H7 (cell line): ENCODE results near the gene CHST8. TPM values are rescaled to one million over a fixed set of nuclear protein-coding genes. Genes with fewer than 3 reads are reported as not detected.

ENCODE experiments used
- DNase-seq: peaks from one replicate; pipeline ENCODE4 v3.0.0; 2012
- H3K27me3 ChIP-seq: 2 replicates; pipeline ENCODE4 v1.6.0; 2011; ENCODE audit warnings: mild to moderate bottlenecking, low read length; ENCODE audit not compliant: control insufficient read depth, insufficient read depth
- H3K36me3 ChIP-seq: replicated peaks from 2 replicates; pipeline ENCODE4 v1.5.1; 2011; ENCODE audit warnings: low read length; ENCODE audit not compliant: control insufficient read depth, insufficient read depth
- H3K4me3 ChIP-seq: 2 replicates; pipeline ENCODE4 v1.5.1; 2011; ENCODE audit warnings: low read depth, mild to moderate bottlenecking, control low read depth, low read length, moderate library complexity; ENCODE audit not compliant: insufficient read depth
- total RNA-seq: library from RNA; depleted of rRNA; stranded (reverse); fragments of >200 nt; shearing (Covaris generic); gene quantifications from 2 replicates; pipeline ENCODE4 v1.2.3, GENCODE V29; 2014

The CHST8 gene
- total RNA-seq, 1 experiment from 2014 or later = 27.0 TPM

- H3K4me3 ChIP-seq = no peak overlapping the region
- no peaks in the 10 kb centered on the region for H3K36me3 ChIP-seq
- H3K27me3 ChIP-seq = no peaks in the 10 kb centered on the region
- no peak for DNase-seq
Measured at GRCh38 chr19:33667881-33668280, 46.1 kb downstream of the CHST8 start.

- Histone ChIP-seq H3K4me3 (no peak overlapping the region), H3K36me3 (no peaks in the 10 kb centered on the region), H3K27me3 (no peaks in the 10 kb centered on the region)
- DNase-seq = no peak
Measured at GRCh38 chr19:33668968-33669367, 47.2 kb downstream of the CHST8 start.

GRCh38 chr19:33669376-33669775 lies 47.6 kb downstream of the CHST8 start:
- H3K36me3 ChIP-seq = no peaks in the 10 kb centered on the region
- DNase-seq = no peak
- H3K27me3 ChIP-seq = no peaks in the 10 kb centered on the region
- H3K4me3 ChIP-seq = no peak overlapping the region

- DNase-seq = no peak
- Histone ChIP-seq H3K4me3 (no peak overlapping the region), H3K36me3 (no peaks in the 10 kb centered on the region), H3K27me3 (no peaks in the 10 kb centered on the region)
Measured at GRCh38 chr19:33670398-33670797, 48.6 kb downstream of the CHST8 start.

GRCh38 chr19:33671211-33671610 lies 49.5 kb downstream of the CHST8 start:
- H3K4me3 ChIP-seq = no peak overlapping the region
- no peaks in the 10 kb centered on the region for H3K27me3 ChIP-seq
- no peaks in the 10 kb centered on the region for H3K36me3 ChIP-seq
- no peak for DNase-seq

GRCh38 chr19:33673258-33673875 lies 51.6 kb downstream of the CHST8 start:
- DNase-seq = no peak
- Histone ChIP-seq H3K4me3 (no peak overlapping the region), H3K27me3 (no peaks in the 10 kb centered on the region), H3K36me3 (no peaks in the 10 kb centered on the region)

GRCh38 chr19:33673996-33674625 lies 52.4 kb downstream of the CHST8 start:
- no peak for DNase-seq
- no peak overlapping the region for H3K4me3 ChIP-seq

GRCh38 chr19:33674626-33675367 lies 53.0 kb downstream of the CHST8 start:
- Histone ChIP-seq H3K4me3 (no peak overlapping the region), H3K27me3 (no peaks in the 10 kb centered on the region), H3K36me3 (no peaks in the 10 kb centered on the region)
- DNase-seq = no peak

More at GRCh38 chr19:33673996-33674625, 52.4 kb downstream of the CHST8 start:
- Histone ChIP-seq H3K36me3 (no peaks in the 10 kb centered on the region), H3K27me3 (no peaks in the 10 kb centered on the region)

- DNase-seq = no peak
- H3K27me3 ChIP-seq = no peaks in the 10 kb centered on the region
- no peak overlapping the region for H3K4me3 ChIP-seq
- H3K36me3 ChIP-seq = no peaks in the 10 kb centered on the region
Measured at GRCh38 chr19:33675501-33676124, 53.9 kb downstream of the CHST8 start.

- Histone ChIP-seq H3K4me3 (no peak overlapping the region), H3K36me3 (no peaks in the 10 kb centered on the region), H3K27me3 (no peaks in the 10 kb centered on the region)
- DNase-seq = no peak
Measured at GRCh38 chr19:33676999-33677665, 55.4 kb downstream of the CHST8 start.

GRCh38 chr19:33677745-33678426 lies 56.1 kb downstream of the CHST8 start:
- DNase-seq = peak; percentile 76
- no peaks in the 10 kb centered on the region for H3K27me3 ChIP-seq
- H3K4me3 ChIP-seq = no peak overlapping the region
- no peaks in the 10 kb centered on the region for H3K36me3 ChIP-seq

GRCh38 chr19:33678796-33679585 lies 57.2 kb downstream of the CHST8 start:
- no peak for DNase-seq
- H3K36me3 ChIP-seq = no peaks in the 10 kb centered on the region
- no peaks in the 10 kb centered on the region for H3K27me3 ChIP-seq
- no peak overlapping the region for H3K4me3 ChIP-seq

GRCh38 chr19:33679696-33680095 lies 57.9 kb downstream of the CHST8 start:
- no peaks in the 10 kb centered on the region for H3K36me3 ChIP-seq
- H3K27me3 ChIP-seq = no peaks in the 10 kb centered on the region
- DNase-seq = no peak
- no peak overlapping the region for H3K4me3 ChIP-seq
